WTC11 (cell line): Measurements from ENCODE around the gene RBM10. TPM values are rescaled to one million over a fixed set of nuclear protein-coding genes. Genes with fewer than 3 reads are reported as not detected.

ENCODE experiments used
- ATAC-seq: fragments of 200-7000 bp; cut with Tn5 transposase; 2 replicates; pipeline ENCODE4 v1.10.0; 2021; ENCODE audit warnings: mild to moderate bottlenecking, moderate library complexity
- CTCF ChIA-PET: fragments of 300-600 bp; sonication (Branson Sonifier 250); formaldehyde crosslinking; loops from one replicate; lab custom pipeline; 2021; ENCODE audit warnings: antibody characterized with exemption; lab: Charles Lee
- POLR2A ChIA-PET: fragments of 350-600 bp; sonication (Branson Sonifier 250); formaldehyde crosslinking; loops from one replicate; lab custom pipeline; 2021; ENCODE audit warnings: antibody characterized with exemption; lab: Charles Lee
- DNase-seq: peaks from one replicate; pipeline ENCODE4 v3.0.0; 2021; ENCODE audit warnings: low spot score
- H3K27ac Mint-ChIP-seq: 2 replicates; pipeline ENCODE4 v1.8.0; 2021; ENCODE audit warnings: mixed read lengths
- H3K27me3 Mint-ChIP-seq: 2 replicates; pipeline ENCODE4 v1.8.0; 2021; ENCODE audit warnings: low read depth, mild to moderate bottlenecking, moderate library complexity, mixed read lengths
- H3K36me3 Mint-ChIP-seq: 2 replicates; pipeline ENCODE4 v1.8.0; 2021; ENCODE audit warnings: mixed read lengths
- H3K4me1 Mint-ChIP-seq: 2 replicates; pipeline ENCODE4 v1.8.0; 2022; ENCODE audit warnings: mixed read lengths
- H3K4me3 Mint-ChIP-seq: 2 replicates; pipeline ENCODE4 v1.8.0; 2021; ENCODE audit warnings: mild to moderate bottlenecking, moderate library complexity, mixed read lengths
- H3K9me3 Mint-ChIP-seq: 2 replicates; pipeline ENCODE4 v1.8.0; 2021; ENCODE audit warnings: mixed read lengths
- CDX4 ChIP-seq: fragments of 250-450 bp; sonication (Bioruptor Pico); IDR thresholded peaks from 2 replicates; pipeline ENCODE4 v1.9.0; 2021; ENCODE audit warnings: moderate library complexity, mild to moderate bottlenecking, inconsistent platforms, borderline replicate concordance
- CREB1 ChIP-seq: sonication (generic); formaldehyde crosslinking; IDR thresholded peaks from 2 replicates; pipeline ENCODE4 v1.8.0; 2023; ENCODE audit warnings: mild to moderate bottlenecking, missing genetic modification reagents
- ETV6 ChIP-seq: sonication (generic); formaldehyde crosslinking; IDR thresholded peaks from 2 replicates; pipeline ENCODE4 v1.8.1; 2022; ENCODE audit warnings: mild to moderate bottlenecking, missing genetic modification reagents
- GTF2I ChIP-seq: fragments of 250-450 bp; sonication (Bioruptor Pico); conservative IDR thresholded peaks from 2 replicates; pipeline ENCODE4 v1.4.0; 2021; ENCODE audit warnings: mild to moderate bottlenecking
- HMGXB4 ChIP-seq: sonication (generic); formaldehyde crosslinking; IDR thresholded peaks from 2 replicates; pipeline ENCODE4 v1.8.1; 2023; ENCODE audit warnings: mild to moderate bottlenecking, moderate library complexity, missing genetic modification reagents
- NFE2L1 ChIP-seq: sonication (generic); formaldehyde crosslinking; IDR thresholded peaks from 2 replicates; pipeline ENCODE4 v1.8.1; 2023; ENCODE audit warnings: missing genetic modification reagents
- NFYB ChIP-seq: sonication (generic); formaldehyde crosslinking; conservative IDR thresholded peaks from 2 replicates; pipeline ENCODE4 v1.8.0; 2022; ENCODE audit warnings: low read depth, missing genetic modification reagents
- NR1H2 ChIP-seq: sonication (generic); formaldehyde crosslinking; IDR thresholded peaks from 2 replicates; pipeline ENCODE4 v1.9.0; 2021; ENCODE audit warnings: mild to moderate bottlenecking, moderate library complexity, missing genetic modification reagents
- NR3C1 ChIP-seq: sonication (generic); formaldehyde crosslinking; conservative IDR thresholded peaks from 2 replicates; pipeline ENCODE4 v1.8.1; 2023; ENCODE audit warnings: low read depth, mild to moderate bottlenecking, missing genetic modification reagents
- RORB ChIP-seq: fragments of 250-450 bp; sonication (Bioruptor Pico); IDR thresholded peaks from 2 replicates; pipeline ENCODE4 v1.9.0; 2021; ENCODE audit warnings: mild to moderate bottlenecking
- SMAD3 ChIP-seq: sonication (generic); formaldehyde crosslinking; IDR thresholded peaks from 2 replicates; pipeline ENCODE4 v1.8.0; 2022; ENCODE audit warnings: missing genetic modification reagents, mild to moderate bottlenecking, borderline replicate concordance
- ZMAT4 ChIP-seq: fragments of 250-450 bp; sonication (Bioruptor Pico); IDR thresholded peaks from 2 replicates; pipeline ENCODE4 v1.9.0; 2021; ENCODE audit warnings: mild to moderate bottlenecking
- ZNF396 ChIP-seq: fragments of 250-450 bp; sonication (Bioruptor Pico); IDR thresholded peaks from 2 replicates; pipeline ENCODE4 v1.8.0; 2021; ENCODE audit warnings: mild to moderate bottlenecking, moderate library complexity, borderline replicate concordance
- total RNA-seq: library from RNA; stranded (reverse); gene quantifications from 3 replicates; pipeline ENCODE4 v1.2.3, GENCODE V29; 2021
- TF ChIP-seq, protein P1 (sequence below): sonication (generic); formaldehyde crosslinking; IDR thresholded peaks from 2 replicates; pipeline ENCODE4 v1.8.0; 2022; ENCODE audit warnings: mild to moderate bottlenecking, missing genetic modification reagents
- TF ChIP-seq, protein P2 (sequence below): sonication (generic); formaldehyde crosslinking; IDR thresholded peaks from 2 replicates; pipeline ENCODE4 v1.8.1; 2023; ENCODE audit warnings: mild to moderate bottlenecking, missing genetic modification reagents, moderate library complexity
- TF ChIP-seq, protein P3 (sequence below): sonication (generic); formaldehyde crosslinking; IDR thresholded peaks from 2 replicates; pipeline ENCODE4 v1.8.0; 2022; ENCODE audit warnings: mild to moderate bottlenecking, missing genetic modification reagents
- TF ChIP-seq, protein P4 (sequence below): sonication (generic); formaldehyde crosslinking; conservative IDR thresholded peaks from 2 replicates; pipeline ENCODE4 v1.8.1; 2023; ENCODE audit warnings: mild to moderate bottlenecking, low read depth, missing genetic modification reagents, moderate library complexity

Gene RBM10
- total RNA-seq, 1 experiment from 2014 or later, result 66.1 TPM

DNA sequence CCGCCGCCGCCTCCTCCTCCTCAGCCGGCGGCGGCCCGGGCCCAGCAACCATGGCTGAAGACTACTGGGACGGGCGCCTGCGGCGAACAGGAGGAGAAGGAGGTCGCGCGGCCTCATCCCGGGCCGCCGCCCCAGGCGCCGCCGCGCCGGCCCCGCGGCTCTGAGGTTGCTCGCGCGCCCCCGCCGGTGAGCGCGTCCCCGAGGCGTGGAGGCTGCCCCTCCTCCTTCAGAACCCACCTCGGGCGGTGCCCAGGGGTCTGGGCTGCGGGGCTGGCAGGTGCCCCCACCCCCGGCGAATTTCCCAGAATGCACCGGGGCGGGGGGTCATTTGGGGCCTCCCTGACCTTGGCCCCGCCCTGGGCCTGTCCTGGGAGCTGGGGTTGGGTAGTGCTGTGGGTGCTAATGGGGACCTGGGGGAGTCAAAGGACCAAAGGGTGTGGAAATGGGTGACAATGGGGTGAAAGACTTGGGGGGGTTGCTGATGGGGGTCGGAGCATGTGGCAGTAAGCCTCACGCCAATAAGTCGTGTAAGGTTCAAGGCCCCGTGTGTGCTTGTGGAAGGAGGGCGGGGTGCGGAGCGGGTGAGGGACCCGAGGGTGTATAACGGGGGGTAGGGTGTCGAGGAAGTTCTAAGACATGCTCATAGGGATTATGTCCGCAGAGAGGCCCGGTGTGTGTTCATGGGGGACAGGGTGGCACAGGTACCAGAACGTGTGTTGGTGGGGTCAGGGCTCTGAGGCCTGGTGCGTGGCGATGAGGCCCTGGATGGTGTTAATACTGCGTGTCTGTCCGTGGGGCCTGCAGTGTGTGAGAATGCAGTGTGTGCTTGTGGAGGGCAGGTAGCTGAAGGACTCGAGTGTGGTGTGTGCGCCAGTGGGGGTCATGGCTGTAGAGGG lies 74.1 kb downstream of the RBM10 start:
- TF ChIP-seq SMAD3 (no peak), NFYB (no peak), HMGXB4 (CRISPR knock-in tag) (0 out of 2 replicates have a peak, but pooled peaks have one; percentile 18), ZNF396 (CRISPR knock-in tag) (no peak)
- Mint-ChIP-seq H3K4me3 (peak overlapping the region; percentile 82), H3K36me3 (peaks cover 36% of the 10 kb centered on the region), H3K9me3 (no peaks in the 10 kb centered on the region), H3K4me1 (peaks cover 30% of the 10 kb centered on the region), H3K27me3 (no peaks in the 10 kb centered on the region; the same call in 1 of the 2 replicates), H3K27ac (peak overlapping the region; percentile 76)
- ChIA-PET CTCF (interaction anchor here (1.5 kb wide), 1 partner anchor 166 kb away, joined by 18 read pairs; no protein-coding TSS in a partner anchor), POLR2A (interaction anchor here (1.0 to 2.3 kb wide), 3 partner anchors 14 to 28 kb away, joined by 3 to 14 read pairs (median 3); partner anchors contain the start of gene USP11)
- peak; percentile 36 for DNase-seq
- no peak for ATAC-seq

DNA sequence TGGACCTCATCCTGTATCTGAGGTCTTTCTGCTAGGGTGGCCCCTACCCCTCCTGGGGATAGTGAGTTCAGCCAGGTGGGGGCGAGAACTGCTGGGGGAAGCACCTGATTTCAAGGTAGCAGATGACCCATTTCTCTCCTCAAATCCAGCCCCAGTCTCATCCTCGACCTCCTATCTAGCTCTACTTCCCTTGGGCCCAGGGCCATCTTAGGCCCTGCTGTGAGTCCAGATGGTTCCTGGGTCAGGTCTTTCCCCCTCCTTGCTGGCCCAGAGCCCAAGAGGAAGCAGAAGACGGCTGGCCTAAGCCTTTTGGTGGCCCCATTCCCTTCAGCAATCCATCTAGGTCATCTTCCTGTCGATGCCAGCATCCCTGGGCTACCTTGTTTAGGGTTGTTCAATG lies 76.7 kb downstream of the RBM10 start:
- H3K4me3 Mint-ChIP-seq, result no peak overlapping the region
- CTCF ChIA-PET, result no interaction called here
- H3K27ac Mint-ChIP-seq, result no peak overlapping the region
- TF ChIP-seq NR3C1 (CRISPR knock-in tag) (no peak), NR1H2 (CRISPR knock-in tag) (no peak), CDX4 (CRISPR knock-in tag) (no peak), RORB (no peak), NFE2L1 (no peak), ZMAT4 (CRISPR knock-in tag) (no peak), SMAD3 (no peak), CREB1 (CRISPR knock-in tag) (no peak), GTF2I (no peak), ETV6 (CRISPR knock-in tag) (no peak), HMGXB4 (CRISPR knock-in tag) (no peak)
- TF ChIP-seq, protein P1, sequence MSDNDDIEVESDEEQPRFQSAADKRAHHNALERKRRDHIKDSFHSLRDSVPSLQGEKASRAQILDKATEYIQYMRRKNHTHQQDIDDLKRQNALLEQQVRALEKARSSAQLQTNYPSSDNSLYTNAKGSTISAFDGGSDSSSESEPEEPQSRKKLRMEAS (CRISPR knock-in tag), result no peak
- TF ChIP-seq, protein P2, sequence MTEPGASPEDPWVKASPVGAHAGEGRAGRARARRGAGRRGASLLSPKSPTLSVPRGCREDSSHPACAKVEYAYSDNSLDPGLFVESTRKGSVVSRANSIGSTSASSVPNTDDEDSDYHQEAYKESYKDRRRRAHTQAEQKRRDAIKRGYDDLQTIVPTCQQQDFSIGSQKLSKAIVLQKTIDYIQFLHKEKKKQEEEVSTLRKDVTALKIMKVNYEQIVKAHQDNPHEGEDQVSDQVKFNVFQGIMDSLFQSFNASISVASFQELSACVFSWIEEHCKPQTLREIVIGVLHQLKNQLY (CRISPR knock-in tag), result no peak
- TF ChIP-seq, protein P3, sequence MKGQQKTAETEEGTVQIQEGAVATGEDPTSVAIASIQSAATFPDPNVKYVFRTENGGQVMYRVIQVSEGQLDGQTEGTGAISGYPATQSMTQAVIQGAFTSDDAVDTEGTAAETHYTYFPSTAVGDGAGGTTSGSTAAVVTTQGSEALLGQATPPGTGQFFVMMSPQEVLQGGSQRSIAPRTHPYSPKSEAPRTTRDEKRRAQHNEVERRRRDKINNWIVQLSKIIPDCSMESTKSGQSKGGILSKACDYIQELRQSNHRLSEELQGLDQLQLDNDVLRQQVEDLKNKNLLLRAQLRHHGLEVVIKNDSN (CRISPR knock-in tag), result no peak
- TF ChIP-seq, protein P4, sequence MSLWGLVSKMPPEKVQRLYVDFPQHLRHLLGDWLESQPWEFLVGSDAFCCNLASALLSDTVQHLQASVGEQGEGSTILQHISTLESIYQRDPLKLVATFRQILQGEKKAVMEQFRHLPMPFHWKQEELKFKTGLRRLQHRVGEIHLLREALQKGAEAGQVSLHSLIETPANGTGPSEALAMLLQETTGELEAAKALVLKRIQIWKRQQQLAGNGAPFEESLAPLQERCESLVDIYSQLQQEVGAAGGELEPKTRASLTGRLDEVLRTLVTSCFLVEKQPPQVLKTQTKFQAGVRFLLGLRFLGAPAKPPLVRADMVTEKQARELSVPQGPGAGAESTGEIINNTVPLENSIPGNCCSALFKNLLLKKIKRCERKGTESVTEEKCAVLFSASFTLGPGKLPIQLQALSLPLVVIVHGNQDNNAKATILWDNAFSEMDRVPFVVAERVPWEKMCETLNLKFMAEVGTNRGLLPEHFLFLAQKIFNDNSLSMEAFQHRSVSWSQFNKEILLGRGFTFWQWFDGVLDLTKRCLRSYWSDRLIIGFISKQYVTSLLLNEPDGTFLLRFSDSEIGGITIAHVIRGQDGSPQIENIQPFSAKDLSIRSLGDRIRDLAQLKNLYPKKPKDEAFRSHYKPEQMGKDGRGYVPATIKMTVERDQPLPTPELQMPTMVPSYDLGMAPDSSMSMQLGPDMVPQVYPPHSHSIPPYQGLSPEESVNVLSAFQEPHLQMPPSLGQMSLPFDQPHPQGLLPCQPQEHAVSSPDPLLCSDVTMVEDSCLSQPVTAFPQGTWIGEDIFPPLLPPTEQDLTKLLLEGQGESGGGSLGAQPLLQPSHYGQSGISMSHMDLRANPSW, result no peak
- H3K36me3 Mint-ChIP-seq, result peaks cover 37% of the 10 kb centered on the region
- no peaks in the 10 kb centered on the region; the same call in 1 of the 2 replicates for H3K27me3 Mint-ChIP-seq
- H3K9me3 Mint-ChIP-seq, result no peaks in the 10 kb centered on the region
- no peak for DNase-seq
- ATAC-seq, result no peak
- POLR2A ChIA-PET, result no interaction called here
- H3K4me1 Mint-ChIP-seq, result peaks cover 22% of the 10 kb centered on the region
